Calu3 (cell line): ENCODE results near the gene QRICH2. TPM values are rescaled to one million over a fixed set of nuclear protein-coding genes. Genes with fewer than 3 reads are reported as not detected.

ENCODE experiments used
- BruUV-seq: library from RNA; stranded (reverse); fragments of 400-500 nt; replicated peaks from 2 replicates; lab custom pipeline; 2021; lab: Mats Ljungman, UMichigan
- CTCF ChIA-PET: fragments of 300-600 bp; sonication (Branson Sonifier 250); formaldehyde crosslinking; loops from one replicate; lab custom pipeline; 2022; ENCODE audit warnings: antibody characterized with exemption; lab: Charles Lee
- DNase-seq: peaks from one replicate; pipeline ENCODE4 v3.0.0; 2022
- H3K27ac Mint-ChIP-seq: one replicate; pipeline ENCODE4 v1.8.0; 2022; ENCODE audit warnings: mixed read lengths; ENCODE audit not compliant: unreplicated experiment
- H3K27me3 Mint-ChIP-seq: one replicate; pipeline ENCODE4 v1.8.0; 2022; ENCODE audit warnings: mixed read lengths; ENCODE audit not compliant: unreplicated experiment
- H3K36me3 Mint-ChIP-seq: one replicate; pipeline ENCODE4 v1.8.0; 2022; ENCODE audit warnings: mild to moderate bottlenecking, moderate library complexity, mixed read lengths; ENCODE audit not compliant: insufficient read depth, unreplicated experiment
- H3K4me1 Mint-ChIP-seq: one replicate; pipeline ENCODE4 v1.8.0; 2022; ENCODE audit warnings: mild to moderate bottlenecking, low read depth, mixed read lengths; ENCODE audit not compliant: unreplicated experiment
- H3K4me3 Mint-ChIP-seq: one replicate; pipeline ENCODE4 v1.8.0; 2022; ENCODE audit warnings: mild to moderate bottlenecking, low read depth, moderate library complexity, mixed read lengths; ENCODE audit not compliant: unreplicated experiment
- H3K9me3 Mint-ChIP-seq: one replicate; pipeline ENCODE4 v1.8.0; 2022; ENCODE audit warnings: low read depth, mixed read lengths; ENCODE audit not compliant: unreplicated experiment
- CTCF ChIP-seq: fragments of 200-600 bp; IDR thresholded peaks from one replicate; pipeline ENCODE4 v1.8.0; 2022; ENCODE audit warnings: antibody characterized with exemption; ENCODE audit not compliant: unreplicated experiment
- intact Hi-C: fragments of 100-400 bp; cut with micrococcal nuclease; formaldehyde crosslinking; loops from one replicate; pipeline ENCODE4 v1.10.0; 2022; ENCODE audit not compliant: unreplicated experiment
- total RNA-seq: library from RNA; stranded (reverse); gene quantifications from 2 replicates; pipeline ENCODE4 v1.2.3, GENCODE V29; 2022

The QRICH2 gene
- total RNA-seq, 1 experiment from 2014 or later, result 3.0 TPM

GRCh38 chr17:76341301-76341700, 33.2 kb upstream of the QRICH2 start:
- no peak for TF ChIP-seq CTCF
- peaks cover 10% of the 10 kb centered on the region for H3K4me1 Mint-ChIP-seq
- no peaks in the 10 kb centered on the region for H3K9me3 Mint-ChIP-seq
- CTCF ChIA-PET, result interaction anchor here (0.6 kb wide), 1 partner anchor 9 kb away, joined by 3 read pairs; no protein-coding TSS in a partner anchor
- H3K27me3 Mint-ChIP-seq, result no peaks in the 10 kb centered on the region
- H3K4me3 Mint-ChIP-seq, result no peak overlapping the region
- H3K27ac Mint-ChIP-seq, result no peak overlapping the region
- no peak for DNase-seq
- H3K36me3 Mint-ChIP-seq, result peaks cover 14% of the 10 kb centered on the region
- BruUV-seq, result no TSS peak
- intact Hi-C loops, result no loop called here

- H3K36me3 Mint-ChIP-seq, result no peaks in the 10 kb centered on the region
- H3K27ac Mint-ChIP-seq, result no peak overlapping the region
- H3K4me1 Mint-ChIP-seq, result no peaks in the 10 kb centered on the region
- peak; percentile 28 for DNase-seq
- BruUV-seq, result no TSS peak
- intact Hi-C loops, result no loop called here
- no peaks in the 10 kb centered on the region for H3K27me3 Mint-ChIP-seq
- CTCF ChIA-PET, result interaction anchor here (0.9 to 1.1 kb wide), 2 partner anchors 16 to 58 kb away, joined by 3 to 4 read pairs; partner anchors contain the start of gene PRPSAP1
- H3K9me3 Mint-ChIP-seq, result no peaks in the 10 kb centered on the region
- no peak overlapping the region for H3K4me3 Mint-ChIP-seq
- TF ChIP-seq CTCF, result no peak
Observed at GRCh38 chr17:76337413-76337777, 29.3 kb upstream of the QRICH2 start.

- no peak overlapping the region for H3K4me3 Mint-ChIP-seq
- no peaks in the 10 kb centered on the region for H3K36me3 Mint-ChIP-seq
- H3K27ac Mint-ChIP-seq, result no peak overlapping the region
- H3K27me3 Mint-ChIP-seq, result no peaks in the 10 kb centered on the region
- peaks cover 3% of the 10 kb centered on the region for H3K4me1 Mint-ChIP-seq
- CTCF ChIA-PET, result interaction anchor here (0.7 to 1.1 kb wide), 4 partner anchors 17 to 727 kb away, joined by 3 to 4 read pairs (median 4); partner anchors contain the start of gene PRPSAP1
- no peak for DNase-seq
- BruUV-seq, result no TSS peak
- H3K9me3 Mint-ChIP-seq, result no peaks in the 10 kb centered on the region
- no peak for TF ChIP-seq CTCF
- intact Hi-C loops, result no loop called here
Observed at GRCh38 chr17:76336756-76337412, 28.8 kb upstream of the QRICH2 start.

GRCh38 chr17:76335716-76336381, 27.8 kb upstream of the QRICH2 start:
- Mint-ChIP-seq H3K27ac (no peak overlapping the region), H3K36me3 (no peaks in the 10 kb centered on the region), H3K4me1 (peaks cover 14% of the 10 kb centered on the region), H3K27me3 (no peaks in the 10 kb centered on the region), H3K9me3 (no peaks in the 10 kb centered on the region), H3K4me3 (no peak overlapping the region)
- no peak for TF ChIP-seq CTCF
- no peak for DNase-seq
- BruUV-seq, result no TSS peak
- intact Hi-C loops, result no loop called here
- CTCF ChIA-PET, result no interaction called here
